ENCODE data around the gene MTCL1. TPM values are rescaled to one million over a fixed set of nuclear protein-coding genes. Genes with fewer than 3 reads are reported as not detected.

MTCL1 gene
- total RNA-seq, 1 donor from 2014 or later: 48.7 TPM

DNA sequence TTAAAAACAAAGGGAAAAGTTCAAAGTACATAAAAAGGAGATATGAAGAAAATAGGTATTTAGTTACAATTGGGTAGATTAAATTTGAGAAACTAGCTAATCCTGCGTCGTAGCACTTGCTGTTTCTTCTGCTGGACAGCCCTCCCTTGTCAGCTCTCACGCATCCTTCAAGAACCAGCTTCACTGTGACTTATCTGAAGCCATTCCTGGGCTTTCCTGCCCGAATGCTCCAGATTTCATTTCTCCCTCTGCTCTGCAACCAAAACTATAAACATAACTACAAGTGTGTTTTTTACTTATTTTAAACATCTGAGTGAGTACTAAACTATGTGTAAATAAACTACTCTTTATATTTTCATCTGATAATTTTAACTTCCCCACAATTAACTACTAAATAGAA is 149.2 kb downstream of the MTCL1 start:
- no peak overlapping the region for H3K27ac Mint-ChIP-seq
- no peak for DNase-seq (ENCODE audit: extremely low spot score, unreplicated experiment)
- H3K4me3 Mint-ChIP-seq: no peak overlapping the region
- TF ChIP-seq, protein P1, sequence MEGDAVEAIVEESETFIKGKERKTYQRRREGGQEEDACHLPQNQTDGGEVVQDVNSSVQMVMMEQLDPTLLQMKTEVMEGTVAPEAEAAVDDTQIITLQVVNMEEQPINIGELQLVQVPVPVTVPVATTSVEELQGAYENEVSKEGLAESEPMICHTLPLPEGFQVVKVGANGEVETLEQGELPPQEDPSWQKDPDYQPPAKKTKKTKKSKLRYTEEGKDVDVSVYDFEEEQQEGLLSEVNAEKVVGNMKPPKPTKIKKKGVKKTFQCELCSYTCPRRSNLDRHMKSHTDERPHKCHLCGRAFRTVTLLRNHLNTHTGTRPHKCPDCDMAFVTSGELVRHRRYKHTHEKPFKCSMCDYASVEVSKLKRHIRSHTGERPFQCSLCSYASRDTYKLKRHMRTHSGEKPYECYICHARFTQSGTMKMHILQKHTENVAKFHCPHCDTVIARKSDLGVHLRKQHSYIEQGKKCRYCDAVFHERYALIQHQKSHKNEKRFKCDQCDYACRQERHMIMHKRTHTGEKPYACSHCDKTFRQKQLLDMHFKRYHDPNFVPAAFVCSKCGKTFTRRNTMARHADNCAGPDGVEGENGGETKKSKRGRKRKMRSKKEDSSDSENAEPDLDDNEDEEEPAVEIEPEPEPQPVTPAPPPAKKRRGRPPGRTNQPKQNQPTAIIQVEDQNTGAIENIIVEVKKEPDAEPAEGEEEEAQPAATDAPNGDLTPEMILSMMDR (conservative IDR thresholded peaks at IDR 0.05): no peak
- no peaks in the 10 kb centered on the region for H3K9me3 Mint-ChIP-seq
- H3K27me3 Mint-ChIP-seq: no peaks in the 10 kb centered on the region
- H3K4me1 Mint-ChIP-seq (ENCODE audit: unreplicated experiment): peaks cover 14% of the 10 kb centered on the region
- no peaks in the 10 kb centered on the region for H3K36me3 Mint-ChIP-seq

DNA sequence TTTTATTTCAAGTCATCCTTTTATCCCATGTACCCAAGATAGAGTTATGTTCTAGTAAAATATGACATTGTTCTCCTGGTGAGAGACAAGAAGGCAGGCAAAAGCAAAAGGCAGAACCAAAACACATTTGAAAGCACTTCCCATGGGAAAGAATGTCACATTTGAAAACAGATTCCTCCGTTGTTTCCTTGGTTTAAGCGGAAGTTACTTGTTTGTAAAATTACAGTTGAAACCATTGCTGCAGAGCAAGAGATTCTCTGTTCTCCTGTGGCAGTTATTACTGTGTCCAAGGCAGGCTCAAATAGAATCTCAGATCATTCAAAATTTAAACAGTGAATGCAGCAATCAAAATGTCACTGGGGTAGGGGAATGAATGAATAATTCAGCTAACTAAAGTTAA is 149.6 kb downstream of the MTCL1 start:
- DNase-seq (ENCODE audit: extremely low spot score, unreplicated experiment): no peak
- TF ChIP-seq, protein P1 (conservative IDR thresholded peaks at IDR 0.05): no peak
- H3K4me1 Mint-ChIP-seq (ENCODE audit: unreplicated experiment): peaks cover 14% of the 10 kb centered on the region
- H3K36me3 Mint-ChIP-seq: no peaks in the 10 kb centered on the region
- H3K27ac Mint-ChIP-seq: no peak overlapping the region
- H3K4me3 Mint-ChIP-seq: no peak overlapping the region
- H3K27me3 Mint-ChIP-seq: no peaks in the 10 kb centered on the region
- no peaks in the 10 kb centered on the region for H3K9me3 Mint-ChIP-seq

DNA sequence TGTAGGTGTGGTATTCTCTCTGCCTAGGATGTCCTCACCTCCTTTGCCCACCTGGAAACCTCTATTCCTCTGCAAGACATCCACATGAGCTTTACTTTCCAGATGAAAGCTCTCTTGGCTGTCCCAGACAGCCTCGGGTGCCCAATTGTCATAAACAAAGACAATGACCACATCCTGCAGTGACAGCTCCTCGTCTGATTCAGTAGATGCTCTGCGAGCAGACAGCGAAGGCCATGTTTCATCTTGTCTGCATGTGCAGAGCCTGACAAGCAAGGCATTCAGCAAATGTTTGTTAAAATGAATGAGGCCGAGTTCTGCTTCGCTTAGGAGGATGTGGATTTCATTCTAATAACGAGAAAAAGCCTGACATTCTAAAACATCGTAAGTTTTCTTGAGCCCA is 150.9 kb downstream of the MTCL1 start:
- no peaks in the 10 kb centered on the region for H3K27me3 Mint-ChIP-seq
- no peak overlapping the region for H3K27ac Mint-ChIP-seq
- TF ChIP-seq, protein P1 (conservative IDR thresholded peaks at IDR 0.05): no peak
- no peak for DNase-seq (ENCODE audit: extremely low spot score, unreplicated experiment)
- H3K36me3 Mint-ChIP-seq: no peaks in the 10 kb centered on the region
- no peak overlapping the region for H3K4me3 Mint-ChIP-seq
- peaks cover 17% of the 10 kb centered on the region for H3K4me1 Mint-ChIP-seq (ENCODE audit: unreplicated experiment)
- H3K9me3 Mint-ChIP-seq: no peaks in the 10 kb centered on the region

DNA sequence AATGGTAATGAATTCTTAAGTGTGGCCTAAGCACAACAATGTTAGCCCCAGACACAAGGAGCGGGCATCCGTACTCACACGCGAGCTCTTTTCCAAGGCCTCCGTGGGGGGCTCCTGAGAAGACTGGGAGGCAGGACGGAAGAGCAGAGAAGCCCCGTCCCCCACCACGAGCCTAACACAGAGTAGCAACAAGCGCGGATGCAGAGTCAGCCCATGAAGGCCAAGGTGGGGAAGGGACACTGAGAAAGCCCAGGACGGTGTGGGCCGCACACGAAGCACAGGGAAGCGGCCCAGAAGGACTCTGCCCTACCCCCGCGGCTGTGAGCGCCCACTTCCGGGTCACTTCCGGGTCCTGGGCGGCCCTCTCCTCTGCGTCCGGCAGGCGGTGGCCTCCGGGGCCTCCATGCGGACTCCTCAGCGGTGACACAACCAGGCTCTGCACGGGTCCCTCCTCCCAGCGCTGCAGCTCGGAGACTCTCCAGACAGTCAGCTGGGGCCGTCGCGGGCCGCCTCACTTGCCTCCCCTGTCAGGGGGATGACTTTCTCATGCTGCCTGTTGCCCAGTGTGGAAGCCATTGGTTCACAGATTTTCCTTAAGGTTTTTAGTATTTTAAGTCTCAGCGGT is 151.5 kb downstream of the MTCL1 start:
- Mint-ChIP-seq H3K4me3 (no peak overlapping the region), H3K27ac (no peak overlapping the region), H3K9me3 (no peaks in the 10 kb centered on the region), H3K4me1 (ENCODE audit: unreplicated experiment) (peaks cover 21% of the 10 kb centered on the region), H3K36me3 (no peaks in the 10 kb centered on the region), H3K27me3 (no peaks in the 10 kb centered on the region)
- DNase-seq (ENCODE audit: extremely low spot score, unreplicated experiment): no peak
- TF ChIP-seq, protein P1 (conservative IDR thresholded peaks at IDR 0.05): no peak

DNA sequence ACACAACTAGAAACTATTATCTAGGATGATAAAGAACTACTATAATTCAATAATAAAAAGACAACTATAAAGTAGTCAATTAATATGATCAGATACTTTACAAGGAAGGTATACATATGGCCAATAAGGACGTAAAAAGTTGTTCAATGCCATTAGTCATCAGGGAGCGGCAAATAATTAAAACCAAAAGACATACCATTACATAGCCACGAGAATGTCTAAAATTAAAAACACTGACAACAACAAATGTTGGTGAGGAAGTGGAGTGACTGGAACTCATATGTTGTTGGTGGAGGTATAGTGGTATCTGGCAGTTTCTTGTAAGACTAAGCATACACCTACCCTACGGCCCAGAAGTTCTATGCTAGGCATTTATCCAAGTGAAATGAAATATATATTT is 152.4 kb downstream of the MTCL1 start:
- Mint-ChIP-seq H3K27ac (no peak overlapping the region), H3K4me3 (no peak overlapping the region), H3K36me3 (no peaks in the 10 kb centered on the region), H3K9me3 (no peaks in the 10 kb centered on the region), H3K27me3 (no peaks in the 10 kb centered on the region), H3K4me1 (ENCODE audit: unreplicated experiment) (peaks cover 21% of the 10 kb centered on the region)
- DNase-seq (ENCODE audit: extremely low spot score, unreplicated experiment): no peak
- TF ChIP-seq, protein P1 (conservative IDR thresholded peaks at IDR 0.05): no peak
